Gastrocnemius medialis (tissue), 4 donors: ENCODE results near the gene MRPS22. TPM values are rescaled to one million over a fixed set of nuclear protein-coding genes. Genes with fewer than 3 reads are reported as not detected.

Experiments used
- ATAC-seq, 2 donors: fragments of 150-250 bp; one replicate each; pipeline ENCODE4 v1.9.1; 2016
- DNase-seq, 2 donors: peaks; one replicate each; pipeline ENCODE4 v3.0.0-alpha.2; 2019
- H3K27ac ChIP-seq, 4 donors: fragments of 200-600 bp; sonication (generic); 1 replicate in 1 of 4; 2 replicates in 3 of 4; pipeline ENCODE4 v1.5.1; 2016 to 2018; ENCODE audit warnings: mild to moderate bottlenecking in 2 of 4, moderate library complexity in 1 of 4
- H3K27me3 ChIP-seq, 3 donors: fragments of 200-600 bp; sonication (generic) in 2 of 3; 1 replicate in 1 of 3; 2 replicates in 2 of 3; pipeline versions ENCODE4 v1.5.1 to v1.6.0; 2016 to 2019; ENCODE audit warnings: mild to moderate bottlenecking in 1 of 3, moderate library complexity in 1 of 3
- H3K36me3 ChIP-seq, 2 donors: fragments of 200-600 bp; sonication (generic) in 1 of 2; one replicate each; pipeline ENCODE4 v1.5.1; 2017 to 2018
- H3K4me1 ChIP-seq, 2 donors: fragments of 200-600 bp; sonication (generic) in 1 of 2; one replicate each; pipeline ENCODE4 v1.5.1; 2016 to 2017; ENCODE audit warnings: mild to moderate bottlenecking in 2 of 2
- H3K4me3 ChIP-seq, 4 donors: fragments of 200-600 bp; sonication (generic) in 3 of 4; 1 replicate in 1 of 4; 2 replicates in 3 of 4; pipeline ENCODE4 v1.5.1; 2016 to 2019; ENCODE audit warnings: mild to moderate bottlenecking in 2 of 4
- H3K9me3 ChIP-seq, 3 donors: fragments of 200-600 bp; sonication (generic) in 2 of 3; 1 replicate in 1 of 3; 2 replicates in 2 of 3; pipeline ENCODE4 v1.5.1; 2016 to 2019
- POLR2A ChIP-seq, 2 donors: fragments of 450-650 bp; IDR thresholded peaks; one replicate each; pipeline ENCODE4 v1.6.1; 2017; ENCODE audit warnings: antibody characterized with exemption in 2 of 2, mild to moderate bottlenecking in 2 of 2, moderate library complexity in 2 of 2
- in situ Hi-C, 4 donors: fragments of 200-750 bp; cut with MboI; loops; one replicate each; pipeline versions ENCODE4 v1.15.0 to v1.8.0; 2017; ENCODE audit warnings: low sequenced_read_pairs in 4 of 4
- intact Hi-C: fragments of 100-400 bp; cut with DNase I; formaldehyde crosslinking; loops from one replicate; pipeline ENCODE4 v1.15.1; 2023; ENCODE audit warnings: low total_unique reads
- total RNA-seq, 4 donors: library from RNA; depleted of rRNA; stranded (reverse); fragments of >200 nt; gene quantifications; one replicate each; pipeline versions ENCODE4 v1.1.0 to v1.2.3, GENCODE V29; 2016
- TF ChIP-seq, protein P1 (sequence below), 5 experiments: fragments of 450-650 bp in 3 of 5; fragments of 200-600 bp in 2 of 5; sonication (generic) in 2 of 5; IDR thresholded peaks in 4 of 5; conservative IDR thresholded peaks in 1 of 5; 1 replicate in 4 of 5; 2 replicates in 1 of 5; pipeline ENCODE4 v1.5.1; 2016 to 2019; ENCODE audit warnings: antibody characterized with exemption in 5 of 5, mild to moderate bottlenecking in 3 of 5, moderate library complexity in 3 of 5

The MRPS22 gene
- total RNA-seq, result 100 to 1,000 TPM in 3 of 4 donors, 10 to 100 TPM in 1; 96.4 to 140 (median 116) TPM

- H3K36me3 ChIP-seq, result peaks cover 0 to 26% of the 10 kb centered on the region in 2 donors
- peaks cover 19% of the 10 kb centered on the region in 2 donors for H3K4me1 ChIP-seq
- H3K27ac ChIP-seq, result peak within 1 kb of the TSS; percentile 86 to 93 (median 86)
- H3K9me3 ChIP-seq, result no peaks in the 10 kb centered on the region
- DNase-seq (peak; percentile 74 to 78), ATAC-seq (peak; percentile 98 to 99)
- intact Hi-C loops, result loop anchor here (2.0 kb wide), 1 partner anchor 45 kb away; the partner anchor contains the start of gene COPB2
- H3K4me3 ChIP-seq, result peak within 1 kb of the TSS; percentile 70 to 99 (median 90)
- TF ChIP-seq, protein P1, sequence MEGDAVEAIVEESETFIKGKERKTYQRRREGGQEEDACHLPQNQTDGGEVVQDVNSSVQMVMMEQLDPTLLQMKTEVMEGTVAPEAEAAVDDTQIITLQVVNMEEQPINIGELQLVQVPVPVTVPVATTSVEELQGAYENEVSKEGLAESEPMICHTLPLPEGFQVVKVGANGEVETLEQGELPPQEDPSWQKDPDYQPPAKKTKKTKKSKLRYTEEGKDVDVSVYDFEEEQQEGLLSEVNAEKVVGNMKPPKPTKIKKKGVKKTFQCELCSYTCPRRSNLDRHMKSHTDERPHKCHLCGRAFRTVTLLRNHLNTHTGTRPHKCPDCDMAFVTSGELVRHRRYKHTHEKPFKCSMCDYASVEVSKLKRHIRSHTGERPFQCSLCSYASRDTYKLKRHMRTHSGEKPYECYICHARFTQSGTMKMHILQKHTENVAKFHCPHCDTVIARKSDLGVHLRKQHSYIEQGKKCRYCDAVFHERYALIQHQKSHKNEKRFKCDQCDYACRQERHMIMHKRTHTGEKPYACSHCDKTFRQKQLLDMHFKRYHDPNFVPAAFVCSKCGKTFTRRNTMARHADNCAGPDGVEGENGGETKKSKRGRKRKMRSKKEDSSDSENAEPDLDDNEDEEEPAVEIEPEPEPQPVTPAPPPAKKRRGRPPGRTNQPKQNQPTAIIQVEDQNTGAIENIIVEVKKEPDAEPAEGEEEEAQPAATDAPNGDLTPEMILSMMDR (IDR thresholded peaks at IDR 0.05 in 4 of 5, conservative IDR thresholded peaks at IDR 0.05 in 1 of 5), result no peak
- TF ChIP-seq POLR2A (IDR thresholded peaks at IDR 0.05), result peak in 1 of 2 donors; percentile 31
- in situ Hi-C loops, result loop anchor here in 2 of 4 donors (25.0 kb wide), 1 partner anchor 407 kb away; the partner anchor contains the start of genes FOXL2 (in 2 of the 2) and FOXL2NB (in 2 of the 2)
- no peaks in the 10 kb centered on the region for H3K27me3 ChIP-seq
These were observed at the start of gene MRPS22 for GRCh38 chr3:139343895-139344856. Gene MRPS22, plus strand, starts transcription at chr3:139344020. Its CDS starts 7 bp downstream, at chr3:139344027.

- in situ Hi-C loops, result no loop called here
- no peaks in the 10 kb centered on the region for H3K36me3 ChIP-seq
- TF ChIP-seq, protein P1 (IDR thresholded peaks at IDR 0.05 in 4 of 5, conservative IDR thresholded peaks at IDR 0.05 in 1 of 5), result no peak
- no peak for TF ChIP-seq POLR2A (IDR thresholded peaks at IDR 0.05)
- ATAC-seq (no peak), DNase-seq (no peak)
- H3K4me1 ChIP-seq, result no peaks in the 10 kb centered on the region
- H3K4me3 ChIP-seq, result no peak overlapping the region
- no peaks in the 10 kb centered on the region for H3K27me3 ChIP-seq
- H3K27ac ChIP-seq, result no peak overlapping the region
- H3K9me3 ChIP-seq, result no peaks in the 10 kb centered on the region
- intact Hi-C loops, result no loop called here
These were observed 48.8 kb upstream of the MRPS22 start for GRCh38 chr3:139295040-139295439.

- in situ Hi-C loops, result no loop called here
- ATAC-seq, result no peak
- H3K27me3 ChIP-seq, result no peaks in the 10 kb centered on the region
These were observed 47.6 kb upstream of the MRPS22 start for GRCh38 chr3:139296141-139296718.

GRCh38 chr3:139297588-139298311, 46.1 kb upstream of the MRPS22 start:
- no peaks in the 10 kb centered on the region for H3K9me3 ChIP-seq
- no peaks in the 10 kb centered on the region for H3K27me3 ChIP-seq
- no peak overlapping the region for H3K4me3 ChIP-seq
- in situ Hi-C loops (no loop called here), intact Hi-C loops (no loop called here)
- ATAC-seq (no peak), DNase-seq (no peak)
- TF ChIP-seq, protein P1 (IDR thresholded peaks at IDR 0.05 in 4 of 5, conservative IDR thresholded peaks at IDR 0.05 in 1 of 5), result no peak
- no peaks in the 10 kb centered on the region for H3K4me1 ChIP-seq
- H3K27ac ChIP-seq, result no peak overlapping the region
- no peaks in the 10 kb centered on the region for H3K36me3 ChIP-seq

More at GRCh38 chr3:139296141-139296718, 47.6 kb upstream of the MRPS22 start:
- intact Hi-C loops, result no loop called here
- no peak overlapping the region for H3K4me3 ChIP-seq
- DNase-seq, result no peak
- H3K36me3 ChIP-seq, result no peaks in the 10 kb centered on the region
- TF ChIP-seq POLR2A (IDR thresholded peaks at IDR 0.05), result no peak
- TF ChIP-seq, protein P1 (IDR thresholded peaks at IDR 0.05 in 4 of 5, conservative IDR thresholded peaks at IDR 0.05 in 1 of 5), result no peak
- no peaks in the 10 kb centered on the region for H3K4me1 ChIP-seq
- no peak overlapping the region for H3K27ac ChIP-seq
- H3K9me3 ChIP-seq, result no peaks in the 10 kb centered on the region
